ENCODE data around the gene NAV3. TPM values are rescaled to one million over a fixed set of nuclear protein-coding genes. Genes with fewer than 3 reads are reported as not detected.

NAV3 gene
- total RNA-seq, 1 donor from 2014 or later, result not detected

DNA sequence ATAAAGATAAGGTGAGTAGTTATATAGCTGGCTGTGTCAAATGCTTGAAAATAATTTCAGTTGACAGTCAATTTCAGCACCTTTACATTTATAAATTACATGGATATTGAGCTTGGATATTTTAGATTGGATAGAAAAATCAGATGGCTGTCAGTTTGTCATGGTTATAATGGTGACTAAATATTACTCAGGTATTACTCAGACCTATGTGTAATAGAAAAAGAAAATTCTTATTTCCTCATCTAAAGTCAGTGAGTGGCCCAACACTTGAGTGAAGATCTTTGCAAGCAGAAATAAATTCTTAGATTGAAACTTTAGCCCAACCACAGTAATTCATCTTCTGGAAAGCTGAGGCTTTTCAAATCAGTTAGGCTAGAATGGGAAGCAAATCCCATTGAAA, 354.4 kb downstream of the NAV3 start:
- intact Hi-C loops (cut with micrococcal nuclease), result no loop called here

DNA sequence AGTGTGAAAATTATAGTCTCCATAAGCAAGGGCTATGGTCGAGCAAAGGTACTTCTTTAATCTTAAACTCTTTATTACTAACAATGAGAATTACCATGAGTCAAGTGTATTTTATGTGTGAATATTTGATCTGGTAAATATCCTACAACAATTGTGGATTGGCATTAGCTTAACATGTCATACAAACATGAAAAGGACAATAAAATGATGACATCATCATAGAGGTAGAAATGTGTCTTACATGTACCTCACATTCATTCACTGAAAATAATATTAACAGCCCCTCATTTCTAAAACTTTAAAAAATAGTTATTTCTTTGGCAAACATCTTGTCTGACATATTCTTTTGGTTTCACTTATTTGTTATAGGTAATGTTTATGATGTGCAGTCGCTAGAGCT, 355.0 kb downstream of the NAV3 start:
- intact Hi-C loops (cut with micrococcal nuclease), result no loop called here

DNA sequence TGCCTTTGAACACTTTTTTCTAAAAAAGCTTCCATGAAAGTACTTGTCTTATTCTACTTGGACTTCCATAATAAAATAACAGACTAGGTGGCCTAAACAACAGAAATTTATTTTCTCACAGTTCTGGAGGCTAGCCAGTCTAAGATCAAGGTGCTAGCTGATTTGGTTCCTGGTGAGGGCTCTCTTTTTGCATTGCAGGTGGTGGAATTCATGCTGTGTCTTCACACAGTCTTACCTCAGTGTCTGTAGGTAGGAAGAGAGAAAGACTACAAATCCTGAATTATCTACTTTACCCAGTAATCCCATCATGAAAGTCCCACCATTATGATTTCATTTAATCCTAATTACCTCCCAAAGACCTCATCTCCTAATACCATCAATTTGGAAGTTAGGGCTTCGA, 356.0 kb downstream of the NAV3 start:
- intact Hi-C loops (cut with micrococcal nuclease), result no loop called here

DNA sequence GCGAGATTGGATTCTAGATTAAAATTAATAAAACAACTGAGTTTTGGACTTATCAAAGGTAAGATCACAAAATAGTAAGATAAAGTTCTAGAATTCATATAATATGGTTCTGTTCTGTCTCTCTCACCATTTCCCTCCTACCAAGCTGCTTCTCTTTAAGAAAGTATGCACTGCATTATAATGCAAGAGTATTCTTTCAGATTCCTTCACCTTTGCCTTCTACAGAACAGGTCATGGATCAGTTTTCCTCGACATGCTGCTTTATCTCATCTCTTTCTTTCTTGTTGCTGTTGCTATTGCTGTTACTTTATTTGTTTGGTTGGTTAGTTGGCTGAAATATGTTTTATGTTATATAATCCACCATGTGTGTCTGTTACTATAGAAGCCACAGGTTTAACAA, 357.0 kb downstream of the NAV3 start:
- intact Hi-C loops (cut with micrococcal nuclease), result no loop called here

GRCh38 chr12:78189656-78190055, 359.0 kb downstream of the NAV3 start:
- intact Hi-C loops (cut with micrococcal nuclease), result no loop called here

DNA sequence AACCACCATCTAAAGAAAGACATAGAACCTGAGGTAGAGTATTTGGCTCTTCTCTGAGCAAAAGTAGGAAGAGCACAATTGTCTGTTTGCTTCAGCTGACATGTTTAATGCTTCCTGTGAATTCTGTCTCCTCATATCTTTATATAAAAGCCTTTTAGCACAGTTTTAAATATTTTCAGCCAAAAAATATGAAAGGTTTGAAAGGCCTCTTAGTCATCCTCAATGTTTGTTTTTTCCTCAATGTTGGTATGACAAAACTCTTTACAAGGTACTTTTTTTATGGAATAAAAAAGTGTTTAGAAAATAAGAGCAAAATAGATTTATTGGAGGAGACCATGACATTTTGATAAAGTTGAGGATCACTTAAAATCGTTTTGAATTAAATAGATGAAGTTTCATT, 360.9 kb downstream of the NAV3 start:
- intact Hi-C loops (cut with micrococcal nuclease), result no loop called here

- intact Hi-C loops (cut with micrococcal nuclease), result no loop called here
Observed at GRCh38 chr12:78192979-78193378, 362.3 kb downstream of the NAV3 start.

DNA sequence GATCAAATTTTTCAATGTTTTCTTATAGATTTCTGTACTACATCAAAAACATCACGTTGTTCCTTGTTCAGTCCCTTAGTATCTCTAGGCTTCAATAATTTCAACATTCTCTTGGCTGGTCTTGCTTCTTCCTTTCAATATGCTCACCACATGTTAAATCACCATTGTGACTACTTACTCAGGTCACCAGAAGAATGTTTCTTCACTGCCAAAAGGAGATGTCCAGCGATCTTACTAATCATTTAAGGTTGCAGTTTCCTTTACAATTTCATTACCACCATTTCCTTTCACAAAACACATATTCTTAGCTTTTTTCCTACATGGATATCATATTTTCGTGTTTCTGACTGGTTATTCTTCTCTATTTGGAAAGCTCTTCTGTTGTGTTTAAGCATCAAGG, 363.8 kb downstream of the NAV3 start:
- intact Hi-C loops (cut with micrococcal nuclease), result no loop called here

DNA sequence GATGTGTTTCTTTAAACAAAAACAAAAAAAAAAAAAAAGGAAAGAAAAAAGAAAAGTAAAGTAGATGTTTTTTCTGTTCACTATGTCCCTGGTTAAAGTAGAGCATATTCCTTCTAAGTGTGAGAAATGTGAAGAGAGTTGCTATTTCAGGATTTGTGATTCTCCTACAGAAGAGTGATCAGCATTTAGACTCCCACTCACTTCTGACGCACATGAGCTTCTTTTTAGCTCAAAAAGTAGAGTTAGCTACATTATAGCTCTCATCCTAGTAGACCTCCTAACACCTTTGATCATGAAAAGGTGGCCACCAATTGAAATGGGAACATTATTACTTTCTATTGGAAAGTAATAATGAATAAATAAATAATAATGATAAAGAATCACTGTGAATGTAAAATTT, 368.2 kb downstream of the NAV3 start:
- intact Hi-C loops (cut with micrococcal nuclease), result no loop called here

GRCh38 chr12:78199926-78200325, 369.2 kb downstream of the NAV3 start:
- intact Hi-C loops (cut with micrococcal nuclease), result no loop called here

GRCh38 chr12:78204926-78205325, 374.2 kb downstream of the NAV3 start:
- intact Hi-C loops (cut with micrococcal nuclease), result no loop called here

GRCh38 chr12:78208092-78208491, 377.4 kb downstream of the NAV3 start:
- intact Hi-C loops (cut with micrococcal nuclease), result no loop called here

GRCh38 chr12:78209846-78210505, 379.3 kb downstream of the NAV3 start:
- intact Hi-C loops (cut with micrococcal nuclease), result no loop called here

DNA sequence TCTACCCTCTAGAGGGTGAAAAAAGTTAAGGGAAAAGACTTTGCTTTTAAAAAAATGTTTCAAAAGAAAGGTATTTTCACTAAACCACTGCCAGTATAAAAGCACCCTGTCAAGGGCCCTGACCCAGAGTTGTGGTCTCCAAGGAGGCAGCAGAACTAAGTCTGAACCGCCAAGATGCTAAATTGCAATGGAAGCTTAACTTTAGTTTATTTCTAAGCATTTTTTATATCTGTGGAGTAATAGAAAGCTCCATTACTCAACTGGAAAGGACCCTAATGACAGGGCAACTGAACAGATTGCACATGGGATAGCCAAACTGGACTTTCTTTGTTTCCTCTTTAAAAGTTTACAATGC, 379.8 kb downstream of the NAV3 start:
- intact Hi-C loops (cut with micrococcal nuclease), result no loop called here

GRCh38 chr12:78210894-78211302, 380.2 kb downstream of the NAV3 start:
- intact Hi-C loops (cut with micrococcal nuclease), result no loop called here

DNA sequence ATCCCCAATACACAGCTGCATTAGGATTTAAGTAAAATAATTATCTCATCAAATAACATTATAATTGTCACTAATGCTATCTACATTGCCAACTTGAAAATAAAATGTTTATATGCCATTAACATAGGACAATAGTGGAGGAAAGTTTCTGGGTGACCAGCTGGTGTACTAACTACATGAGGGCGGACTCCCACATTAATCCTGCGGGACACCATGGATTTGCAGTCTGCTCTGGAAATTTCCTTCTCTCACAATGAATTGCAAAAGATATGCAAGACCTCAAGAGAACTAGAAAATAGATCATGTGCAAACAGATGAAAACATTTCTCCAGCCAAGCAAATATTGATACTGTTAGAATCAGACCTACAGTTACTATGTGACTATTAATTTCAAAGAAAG, 390.1 kb downstream of the NAV3 start:
- intact Hi-C loops (cut with micrococcal nuclease), result no loop called here

DNA sequence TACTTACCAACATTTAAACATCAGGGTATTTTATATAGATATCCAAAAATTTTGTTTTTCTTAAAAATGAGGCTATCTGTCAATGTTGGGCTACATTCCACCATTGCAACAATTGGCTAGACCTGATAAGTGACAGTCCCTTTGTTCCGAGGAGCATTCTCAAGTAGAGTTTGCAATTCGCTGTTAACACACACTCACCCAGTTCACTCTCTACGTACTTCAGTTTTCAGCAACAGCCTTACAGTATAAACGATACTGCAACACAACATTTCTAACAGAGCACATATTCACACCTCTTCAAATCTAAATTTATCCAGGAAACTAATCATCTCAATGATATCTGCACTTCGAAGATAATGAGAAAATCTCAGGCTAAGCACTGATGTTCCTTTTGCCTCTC, 393.5 kb downstream of the NAV3 start:
- intact Hi-C loops (cut with micrococcal nuclease), result no loop called here

DNA sequence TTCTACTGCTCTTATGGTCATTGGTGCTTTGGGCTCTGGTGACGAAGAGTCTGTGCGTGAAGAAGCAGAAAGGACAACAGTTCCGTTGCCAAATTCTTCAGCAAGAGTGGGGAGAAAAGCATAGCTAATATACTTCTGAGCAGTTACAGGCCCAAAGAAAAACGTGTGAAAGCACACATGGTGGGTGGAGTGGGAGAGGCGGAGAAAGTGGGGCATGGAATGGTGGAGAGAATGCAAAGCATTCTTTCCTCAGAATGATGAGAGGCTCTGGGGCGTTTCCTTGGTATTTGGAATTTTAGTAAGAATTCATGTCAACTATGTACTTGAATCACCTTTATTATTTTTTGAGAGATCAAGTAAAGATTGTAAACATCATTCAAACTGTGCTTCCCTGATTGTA, 396.1 kb downstream of the NAV3 start:
- intact Hi-C loops (cut with micrococcal nuclease), result no loop called here

DNA sequence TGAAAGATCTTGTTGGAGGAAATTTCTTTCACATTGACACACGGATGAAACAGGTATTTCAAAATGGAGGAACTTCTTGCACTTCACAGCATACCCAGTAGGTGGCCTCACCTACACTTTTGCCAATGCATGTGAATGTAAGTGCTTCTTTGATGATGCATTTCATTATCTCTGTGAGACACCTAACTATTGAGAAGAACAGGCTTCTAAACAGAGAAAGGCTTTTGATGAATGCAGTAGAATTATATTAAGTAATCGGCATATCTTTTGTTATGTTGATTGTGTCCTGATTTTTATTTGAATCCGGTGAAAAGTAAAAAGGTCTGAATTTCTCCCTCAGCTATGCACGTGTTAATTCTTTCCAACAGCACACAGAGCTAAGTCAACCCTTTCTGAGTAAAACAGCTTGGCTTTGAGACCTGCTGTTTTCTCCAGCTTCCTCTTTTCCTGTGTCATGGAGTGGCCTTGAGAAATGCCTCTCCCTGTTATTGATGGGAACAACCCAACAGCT, 399.0 kb downstream of the NAV3 start:
- intact Hi-C loops (cut with micrococcal nuclease), result no loop called here

DNA sequence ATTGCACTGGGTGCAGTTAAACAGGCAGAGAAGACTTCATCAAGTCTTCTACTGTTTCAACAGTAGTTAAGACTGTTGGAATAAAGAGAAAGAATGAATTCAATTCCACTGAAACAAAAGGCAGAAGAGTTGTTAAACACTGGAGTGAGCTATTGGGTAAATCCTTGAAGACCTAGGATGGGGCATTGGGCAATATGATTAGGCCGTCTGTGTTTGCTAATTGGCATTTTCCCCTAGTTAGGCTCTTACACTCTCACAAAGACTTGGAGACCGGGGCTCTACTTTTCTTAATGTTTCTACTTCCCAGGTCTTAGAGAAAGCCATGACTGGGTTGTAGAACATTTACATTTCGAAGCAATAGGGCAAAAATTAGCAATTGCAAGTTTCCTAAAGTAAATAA, 402.1 kb downstream of the NAV3 start:
- intact Hi-C loops (cut with micrococcal nuclease), result no loop called here

GRCh38 chr12:78236264-78236663, 405.6 kb downstream of the NAV3 start:
- intact Hi-C loops (cut with micrococcal nuclease), result no loop called here

DNA sequence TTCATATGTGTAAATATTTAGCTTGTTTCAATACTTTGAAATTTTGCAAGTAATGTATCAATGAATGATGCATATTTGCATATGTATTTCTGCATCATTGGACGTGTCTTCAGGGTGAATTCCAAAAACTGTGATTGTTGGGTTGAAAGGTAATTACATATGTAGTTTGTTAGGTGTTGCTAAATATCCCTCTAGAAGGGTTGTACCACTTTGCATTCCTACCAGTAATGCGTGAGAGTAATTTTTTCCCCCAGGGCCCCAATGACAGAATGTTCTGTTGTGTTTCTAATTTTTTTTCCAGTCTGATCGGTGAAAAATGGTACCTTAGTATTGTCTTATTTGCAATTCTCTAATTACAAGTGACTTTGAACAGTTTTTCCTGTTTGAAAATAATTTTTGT, 408.9 kb downstream of the NAV3 start:
- intact Hi-C loops (cut with micrococcal nuclease), result no loop called here

GRCh38 chr12:78240827-78241226, 410.1 kb downstream of the NAV3 start:
- intact Hi-C loops (cut with micrococcal nuclease), result no loop called here

DNA sequence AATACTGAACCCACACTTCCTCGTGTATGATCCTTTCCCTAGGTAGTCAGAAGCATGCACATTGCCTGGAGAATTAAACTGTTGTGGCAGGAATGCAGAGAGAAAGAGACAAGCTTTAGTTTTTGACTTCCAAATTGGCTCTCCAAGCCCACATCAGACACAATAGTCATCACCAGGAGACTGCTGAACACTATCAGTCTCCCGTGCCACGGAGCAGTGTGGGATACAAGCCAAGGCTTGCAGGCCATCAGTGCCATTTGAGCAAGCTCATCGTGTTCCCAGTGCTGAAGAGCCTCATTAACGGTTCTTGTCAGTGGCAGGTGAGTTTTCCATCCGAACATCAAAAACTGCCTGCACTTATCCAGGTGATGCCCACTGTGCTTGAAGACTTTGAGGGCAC, 410.8 kb downstream of the NAV3 start:
- intact Hi-C loops (cut with micrococcal nuclease), result no loop called here

Data from T-helper 1 cell treated with Interleukin-12 subunit alpha and Interleukin-12 subunit beta and Interleukin-4 antibody, amounts not matched to agents 30 ng/mL and 1 ng/mL, for 36 hours (primary cell).